MM.1S (cell line): ENCODE measurements around the gene COQ8A.
A peak's percentile ranks its signal among the peaks of the same experiment; 100 is the strongest.

Source experiments
- DNase-seq: peaks from one replicate; pipeline ENCODE4 v3.0.0-alpha.2; 2015
- H2AFZ ChIP-seq: fragments of 300-600 bp; sonication (generic); 2 replicates; pipeline ENCODE4 v1.6.0; 2016; ENCODE audit warnings: antibody characterized with exemption, low read length
- H3F3A ChIP-seq: fragments of 300-600 bp; sonication (generic); 2 replicates; pipeline ENCODE4 v1.6.1; 2016; ENCODE audit warnings: mild to moderate bottlenecking, antibody characterized with exemption, low read length, moderate library complexity, mixed read lengths; ENCODE audit not compliant: insufficient read depth
- H3K27ac ChIP-seq: fragments of 300-600 bp; sonication (generic); 2 replicates; pipeline ENCODE4 v1.5.1; 2016; ENCODE audit warnings: mild to moderate bottlenecking, low read length
- H3K27me3 ChIP-seq: fragments of 300-600 bp; sonication (generic); replicated peaks from 2 replicates; pipeline ENCODE4 v1.6.0; 2016; ENCODE audit warnings: low read length; ENCODE audit not compliant: insufficient read depth
- H3K36me3 ChIP-seq: fragments of 300-600 bp; sonication (generic); replicated peaks from 2 replicates; pipeline ENCODE4 v1.6.1; 2016; ENCODE audit warnings: mild to moderate bottlenecking, low read length, mixed read lengths; ENCODE audit not compliant: insufficient read depth
- H3K4me1 ChIP-seq: fragments of 300-600 bp; sonication (generic); 2 replicates; pipeline ENCODE4 v1.6.1; 2016; ENCODE audit warnings: low read length, mixed read lengths
- H3K4me2 ChIP-seq: fragments of 300-600 bp; sonication (generic); 2 replicates; pipeline ENCODE4 v1.6.0; 2016; ENCODE audit warnings: low read depth, low read length
- H3K4me3 ChIP-seq: fragments of 300-600 bp; sonication (generic); 2 replicates; pipeline ENCODE4 v1.5.1; 2016; ENCODE audit warnings: low read length, mixed read lengths
- H3K79me2 ChIP-seq: fragments of 300-600 bp; sonication (generic); 2 replicates; pipeline ENCODE4 v1.6.1; 2016; ENCODE audit warnings: mixed run types, low read length, mixed read lengths
- H3K9ac ChIP-seq: fragments of 300-600 bp; sonication (generic); 2 replicates; pipeline ENCODE4 v1.6.1; 2016; ENCODE audit warnings: low read length, mixed read lengths
- H3K9me2 ChIP-seq: fragments of 300-600 bp; sonication (generic); replicated peaks from 2 replicates; pipeline ENCODE4 v1.6.1; 2016; ENCODE audit warnings: mild to moderate bottlenecking, low read length, mixed read lengths; ENCODE audit not compliant: insufficient read depth
- H3K9me3 ChIP-seq: fragments of 300-600 bp; sonication (generic); replicated peaks from 2 replicates; pipeline ENCODE4 v1.6.1; 2016; ENCODE audit warnings: mild to moderate bottlenecking, low read length, mixed read lengths; ENCODE audit not compliant: insufficient read depth
- H4K20me1 ChIP-seq: fragments of 300-600 bp; sonication (generic); 2 replicates; pipeline ENCODE4 v1.6.1; 2016; ENCODE audit warnings: mild to moderate bottlenecking, low read length, moderate library complexity, mixed read lengths; ENCODE audit not compliant: insufficient read depth
- CTCF ChIP-seq: fragments of 300-600 bp; sonication (generic); IDR thresholded peaks from 2 replicates; pipeline ENCODE4 v1.5.1; 2016; ENCODE audit warnings: antibody characterized with exemption, low read length, mixed read lengths
- EZH2 ChIP-seq: fragments of 300-600 bp; sonication (generic); optimal IDR thresholded peaks from 2 replicates; pipeline ENCODE3; 2017; ENCODE audit warnings: low read depth, mild to moderate bottlenecking, antibody characterized with exemption, low read length, mixed read lengths
- EZH2phosphoT487 ChIP-seq: fragments of 300-600 bp; sonication (generic); IDR thresholded peaks from 2 replicates; pipeline ENCODE4 v1.6.1; 2018; ENCODE audit warnings: antibody characterized with exemption, low read length

COQ8A gene

GRCh38 chr1:226940029-226940805, at the start of gene COQ8A:
Gene COQ8A, plus strand, starts transcription at chr1:226940294. Its CDS starts 21,092 bp downstream, at chr1:226961386.
- H3K9ac ChIP-seq: peak within 1 kb of the TSS; percentile 90
- peaks cover 19% of the 10 kb centered on the region for H3K4me1 ChIP-seq
- H3K36me3 ChIP-seq: no peaks in the 10 kb centered on the region
- no peaks in the 10 kb centered on the region for H3K9me3 ChIP-seq
- peak within 1 kb of the TSS; percentile 98 for H3K4me2 ChIP-seq
- H3K79me2 ChIP-seq: peaks cover 51% of the 10 kb centered on the region
- H3K27me3 ChIP-seq: no peaks in the 10 kb centered on the region
- peaks cover 17% of the 10 kb centered on the region for H3F3A ChIP-seq
- H3K9me2 ChIP-seq: no peaks in the 10 kb centered on the region
- H2AFZ ChIP-seq: peak within 1 kb of the TSS; percentile 92
- H3K27ac ChIP-seq: peak within 1 kb of the TSS; percentile 94
- H3K4me3 ChIP-seq: peak within 1 kb of the TSS; percentile 94
- no peak for TF ChIP-seq EZH2
- no peak for TF ChIP-seq EZH2phosphoT487
- no peak for TF ChIP-seq CTCF
- DNase-seq: peak; percentile 100
- no peaks in the 10 kb centered on the region for H4K20me1 ChIP-seq

GRCh38 chr1:226890331-226891108, 49.6 kb upstream of the COQ8A start:
- DNase-seq: no peak
- H3K4me3 ChIP-seq: no peak overlapping the region
- TF ChIP-seq EZH2phosphoT487 (no peak), CTCF (no peak), EZH2 (no peak)
- H3K27me3 ChIP-seq: no peaks in the 10 kb centered on the region
- no peaks in the 10 kb centered on the region for H4K20me1 ChIP-seq
- H3K79me2 ChIP-seq: no peaks in the 10 kb centered on the region
- H3K27ac ChIP-seq: no peak overlapping the region
- H3K9ac ChIP-seq: no peak overlapping the region
- H3K4me2 ChIP-seq: no peak overlapping the region
- H3K9me2 ChIP-seq: no peaks in the 10 kb centered on the region
- peaks cover 36% of the 10 kb centered on the region for H3K4me1 ChIP-seq
- H3F3A ChIP-seq: no peaks in the 10 kb centered on the region
- no peaks in the 10 kb centered on the region for H3K36me3 ChIP-seq
- H2AFZ ChIP-seq: no peak overlapping the region
- no peaks in the 10 kb centered on the region for H3K9me3 ChIP-seq

- H3K36me3 ChIP-seq: no peaks in the 10 kb centered on the region
- no peaks in the 10 kb centered on the region for H3K9me2 ChIP-seq
- no peaks in the 10 kb centered on the region for H3K9me3 ChIP-seq
- no peak overlapping the region for H3K9ac ChIP-seq
- no peak overlapping the region for H3K4me3 ChIP-seq
- H3F3A ChIP-seq: no peaks in the 10 kb centered on the region
- no peak overlapping the region for H2AFZ ChIP-seq
- peaks cover 27% of the 10 kb centered on the region for H3K4me1 ChIP-seq
- no peak for DNase-seq
- H3K79me2 ChIP-seq: no peaks in the 10 kb centered on the region
- no peak overlapping the region for H3K27ac ChIP-seq
- no peak for TF ChIP-seq CTCF
- no peak for TF ChIP-seq EZH2phosphoT487
- TF ChIP-seq EZH2: no peak
- no peaks in the 10 kb centered on the region for H3K27me3 ChIP-seq
- no peaks in the 10 kb centered on the region for H4K20me1 ChIP-seq
- H3K4me2 ChIP-seq: no peak overlapping the region
Observed at GRCh38 chr1:226891346-226891745, 48.7 kb upstream of the COQ8A start.
